ENCODE data around the gene CAMKV. TPM values are rescaled to one million over a fixed set of nuclear protein-coding genes. Genes with fewer than 3 reads are reported as not detected.

CAMKV gene
- total and polyA plus RNA-seq, 10 of the 15 experiments (the other 5 are each of a cell fraction or from before 2014, with no cell fraction given) = 0.06 to 0.20 TPM; not detected in 8

DNA sequence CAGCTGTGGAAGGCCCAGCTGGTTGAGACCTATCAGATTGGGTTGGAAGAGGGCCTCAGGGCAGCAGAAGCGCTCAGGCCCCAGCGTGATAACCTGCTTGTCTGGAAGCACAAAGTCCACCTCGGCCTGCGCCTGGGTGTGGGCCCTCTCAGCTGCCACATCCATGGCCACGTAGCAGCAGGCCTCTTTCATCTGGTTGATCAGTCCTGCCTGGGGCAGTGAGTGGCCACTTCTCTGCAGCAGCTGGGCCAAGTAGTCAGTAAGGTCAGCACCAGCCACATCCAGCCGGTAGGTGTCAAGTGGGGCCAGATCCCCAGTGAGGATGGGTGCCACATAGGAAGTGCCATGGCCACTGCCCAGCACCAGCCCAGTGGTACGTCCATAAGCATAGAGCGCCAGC lies 3.9 kb upstream of the CAMKV start:
- ChIA-PET RAD21 (ENCODE audit: unreplicated experiment) (no interaction called here), SMC1A (ENCODE audit: uncharacterized antibody, unreplicated experiment) (no interaction called here), POLR2A (no interaction called here), CTCF (no interaction called here)
- BruUV-seq (replicated peaks) = no TSS peak
- Histone ChIP-seq H3K9me3 (replicated peaks; ENCODE audit: control insufficient read depth, insufficient read depth, low read length) (no peaks in the 10 kb centered on the region), H3K4me1 (ENCODE audit: control insufficient read depth, insufficient read depth, low read length) (no peaks in the 10 kb centered on the region), H3K4me3 (no peak overlapping the region), H3K9ac (ENCODE audit: control insufficient read depth, insufficient read depth, low read length) (no peak overlapping the region), H3K27ac (ENCODE audit: control insufficient read depth, insufficient read depth) (no peak overlapping the region), H4K20me1 (ENCODE audit: control insufficient read depth, insufficient read depth) (no peaks in the 10 kb centered on the region), H3K4me2 (ENCODE audit: control insufficient read depth, insufficient read depth) (no peak overlapping the region), H3K36me3 (ENCODE audit: control insufficient read depth in 2 of 2, insufficient read depth in 2 of 2, low read length in 1 of 2) (no peaks in the 10 kb centered on the region), H2AFZ (ENCODE audit: control insufficient read depth, low read depth, low read length) (no peak overlapping the region), H3K27me3 (replicated peaks in 1 of 2; ENCODE audit: control insufficient read depth in 2 of 2, insufficient read depth in 2 of 2, low read length in 1 of 2) (peaks cover 2 to 5% of the 10 kb centered on the region in 2 experiments; a peak in 3 of 4 replicates), H3K79me2 (ENCODE audit: control insufficient read depth, insufficient read depth, low read length) (no peaks in the 10 kb centered on the region)
- ATAC-seq (no peak), DNase-seq (ENCODE audit: low read depth, low spot score) (no peak), FAIRE-seq (no peak)
- intact Hi-C loops (cut with micrococcal nuclease; ENCODE audit: unreplicated experiment) (no loop called here), in situ Hi-C loops (cut with MboI) (no loop called here)
- 40% methylated on average over 8 of the region's 8 CpGs for WGBS (ENCODE audit: insufficient coverage, insufficient replicate concordance, low lambda C conversion rate, missing lambda C conversion rate)
- no peak for TF ChIP-seq MTA2 (IDR thresholded peaks at IDR 0.05; ENCODE audit: low read depth)

DNA sequence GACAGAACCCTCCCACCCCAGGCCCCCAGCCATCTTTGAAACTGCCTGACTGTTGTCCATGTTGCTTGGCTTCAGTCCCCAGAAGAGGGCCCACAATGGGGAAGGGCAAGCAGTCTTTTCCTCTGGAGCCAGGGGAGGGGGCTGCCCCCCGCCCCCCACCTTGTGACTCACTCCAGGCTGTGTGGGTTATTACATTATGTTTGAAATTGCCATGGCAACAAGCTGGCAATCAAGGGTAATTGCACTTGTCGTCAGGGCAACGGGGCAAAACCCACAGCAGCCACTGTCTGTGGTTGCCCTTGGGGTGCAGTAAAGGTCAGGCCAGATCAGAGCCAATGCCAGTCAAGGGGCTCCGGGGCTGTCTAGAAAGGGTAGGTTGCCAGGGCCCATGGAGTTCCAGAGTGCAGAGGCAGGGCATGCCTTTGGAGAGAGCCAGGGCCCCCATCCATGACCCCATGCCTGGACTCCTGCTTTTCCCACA lies 3.1 kb upstream of the CAMKV start:
- WGBS (ENCODE audit: insufficient coverage, insufficient replicate concordance, low lambda C conversion rate, missing lambda C conversion rate) = 0% methylated on average over 4 of the region's 4 CpGs
- CTCF ChIA-PET = interaction anchor here (1.1 kb wide), 1 partner anchor 9 kb away, joined by 4 read pairs; no protein-coding TSS in a partner anchor

More for the DNA sequence above, 3.1 kb upstream of the CAMKV start:
- Histone ChIP-seq H3K36me3 (ENCODE audit: control insufficient read depth in 2 of 2, insufficient read depth in 2 of 2, low read length in 1 of 2) (no peaks in the 10 kb centered on the region), H3K9ac (ENCODE audit: control insufficient read depth, insufficient read depth, low read length) (no peak overlapping the region), H3K27ac (ENCODE audit: control insufficient read depth, insufficient read depth) (no peak overlapping the region), H3K79me2 (ENCODE audit: control insufficient read depth, insufficient read depth, low read length) (no peaks in the 10 kb centered on the region), H3K4me2 (ENCODE audit: control insufficient read depth, insufficient read depth) (no peak overlapping the region), H3K4me1 (ENCODE audit: control insufficient read depth, insufficient read depth, low read length) (no peaks in the 10 kb centered on the region), H3K4me3 (no peak overlapping the region), H2AFZ (ENCODE audit: control insufficient read depth, low read depth, low read length) (no peak overlapping the region), H3K9me3 (replicated peaks; ENCODE audit: control insufficient read depth, insufficient read depth, low read length) (no peaks in the 10 kb centered on the region), H3K27me3 (replicated peaks in 1 of 2; ENCODE audit: control insufficient read depth in 2 of 2, insufficient read depth in 2 of 2, low read length in 1 of 2) (peaks cover 2 to 11% of the 10 kb centered on the region in 2 experiments; a peak in 3 of 4 replicates), H4K20me1 (ENCODE audit: control insufficient read depth, insufficient read depth) (no peaks in the 10 kb centered on the region)
- RAD21 ChIA-PET (ENCODE audit: unreplicated experiment) = no interaction called here
- DNase-seq (ENCODE audit: low read depth, low spot score) (no peak), ATAC-seq (peak; percentile 74), FAIRE-seq (no peak)
- in situ Hi-C loops (cut with MboI) (no loop called here), intact Hi-C loops (cut with micrococcal nuclease; ENCODE audit: unreplicated experiment) (no loop called here)
- TF ChIP-seq BMI1 (IDR thresholded peaks at IDR 0.05; ENCODE audit: borderline replicate concordance) = peak; percentile 75
- peak; percentile 73 for TF ChIP-seq NR2F1 (conservative IDR thresholded peaks at IDR 0.05)
- no peak for TF ChIP-seq ZNF207 (IDR thresholded peaks at IDR 0.05; ENCODE audit: borderline replicate concordance)
- TF ChIP-seq, protein P1, sequence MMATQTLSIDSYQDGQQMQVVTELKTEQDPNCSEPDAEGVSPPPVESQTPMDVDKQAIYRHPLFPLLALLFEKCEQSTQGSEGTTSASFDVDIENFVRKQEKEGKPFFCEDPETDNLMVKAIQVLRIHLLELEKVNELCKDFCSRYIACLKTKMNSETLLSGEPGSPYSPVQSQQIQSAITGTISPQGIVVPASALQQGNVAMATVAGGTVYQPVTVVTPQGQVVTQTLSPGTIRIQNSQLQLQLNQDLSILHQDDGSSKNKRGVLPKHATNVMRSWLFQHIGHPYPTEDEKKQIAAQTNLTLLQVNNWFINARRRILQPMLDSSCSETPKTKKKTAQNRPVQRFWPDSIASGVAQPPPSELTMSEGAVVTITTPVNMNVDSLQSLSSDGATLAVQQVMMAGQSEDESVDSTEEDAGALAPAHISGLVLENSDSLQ (IDR thresholded peaks at IDR 0.05) = peak; percentile 75
- TF ChIP-seq IKZF1 (conservative IDR thresholded peaks at IDR 0.05) = 0 out of 2 replicates have a peak, but pooled peaks have one; percentile 12
- SMC1A ChIA-PET (ENCODE audit: uncharacterized antibody, unreplicated experiment) = no interaction called here
- no TSS peak for BruUV-seq (replicated peaks)
- POLR2A ChIA-PET = no interaction called here

Data from GM12878 (cell line).